H9 (cell line): ENCODE data around the gene ANGPT4. TPM values are rescaled to one million over a fixed set of nuclear protein-coding genes. Genes with fewer than 3 reads are reported as not detected.

Source experiments
- DNase-seq: peaks from one replicate; pipeline ENCODE4 v3.0.0-alpha.2; 2017
- H2AFZ ChIP-seq: one replicate; pipeline ENCODE4 v1.6.1; 2013; ENCODE audit warnings: mild to moderate bottlenecking, low read length, control low read depth, moderate library complexity
- H2AK5ac ChIP-seq: 2 replicates; pipeline ENCODE4 v1.6.1; 2013; ENCODE audit warnings: low read length, control low read depth, mixed read lengths; ENCODE audit not compliant: insufficient read length
- H2BK120ac ChIP-seq: one replicate; pipeline ENCODE4 v1.6.1; 2013; ENCODE audit warnings: low read depth, mild to moderate bottlenecking, low read length, control low read depth, inconsistent platforms; ENCODE audit not compliant: poor library complexity, severe bottlenecking
- H2BK12ac ChIP-seq: 2 replicates; pipeline ENCODE4 v1.6.1; 2013; ENCODE audit warnings: low read length, control low read depth, mixed read lengths, low read depth; ENCODE audit not compliant: insufficient read length
- H2BK15ac ChIP-seq: 2 replicates; pipeline ENCODE4 v1.6.1; 2013; ENCODE audit warnings: low read depth, low read length, control low read depth
- H2BK20ac ChIP-seq: one replicate; pipeline ENCODE4 v1.6.1; 2013; ENCODE audit warnings: low read depth, mild to moderate bottlenecking, low read length, control low read depth, inconsistent platforms; ENCODE audit not compliant: poor library complexity, severe bottlenecking
- H2BK5ac ChIP-seq: 2 replicates; pipeline ENCODE4 v1.6.1; 2013; ENCODE audit warnings: low read length, control low read depth, mixed read lengths; ENCODE audit not compliant: insufficient read length
- H3K14ac ChIP-seq: 2 replicates; pipeline ENCODE4 v1.6.1; 2013; ENCODE audit warnings: low read length, control low read depth; ENCODE audit not compliant: insufficient read depth
- H3K18ac ChIP-seq: 2 replicates; pipeline ENCODE4 v1.6.1; 2013; ENCODE audit warnings: low read depth, mild to moderate bottlenecking, mixed read lengths, low read length, control low read depth; ENCODE audit not compliant: insufficient read length
- H3K23ac ChIP-seq: 2 replicates; pipeline ENCODE4 v1.6.1; 2013; ENCODE audit warnings: low read length, control low read depth, mixed read lengths, low read depth; ENCODE audit not compliant: insufficient read length
- H3K23me2 ChIP-seq: 2 replicates; pipeline ENCODE4 v1.6.1; 2013; ENCODE audit warnings: low read depth, mild to moderate bottlenecking, mixed read lengths, low read length, control low read depth; ENCODE audit not compliant: insufficient read length, poor library complexity, severe bottlenecking
- H3K27ac ChIP-seq: 2 replicates; pipeline ENCODE4 v1.5.1; 2013; ENCODE audit warnings: low read length, control low read depth, mixed read lengths, low read depth; ENCODE audit not compliant: insufficient read length
- H3K27me3 ChIP-seq: 2 replicates; pipeline ENCODE4 v1.6.1; 2013; ENCODE audit warnings: low read length, control low read depth, inconsistent platforms; ENCODE audit not compliant: insufficient read depth
- H3K4ac ChIP-seq: 2 replicates; pipeline ENCODE4 v1.6.1; 2013; ENCODE audit warnings: low read depth, mild to moderate bottlenecking, control low read depth, inconsistent platforms, low read length, moderate library complexity
- H3K4me1 ChIP-seq: 2 replicates; pipeline ENCODE4 v1.6.1; 2013; ENCODE audit warnings: low read length, control low read depth, inconsistent platforms; ENCODE audit not compliant: insufficient read depth
- H3K4me2 ChIP-seq: 2 replicates; pipeline ENCODE4 v1.6.1; 2013; ENCODE audit warnings: low read length, control low read depth, mixed read lengths; ENCODE audit not compliant: insufficient read length, insufficient read depth
- H3K56ac ChIP-seq: 2 replicates; pipeline ENCODE4 v1.6.1; 2013; ENCODE audit warnings: low read depth, mild to moderate bottlenecking, mixed read lengths, low read length, control low read depth; ENCODE audit not compliant: insufficient read length
- H3K79me1 ChIP-seq: 2 replicates; pipeline ENCODE4 v1.6.1; 2013; ENCODE audit warnings: low read depth, mild to moderate bottlenecking, moderate library complexity, low read length, control low read depth, inconsistent platforms; ENCODE audit not compliant: insufficient read depth, poor library complexity, severe bottlenecking
- H3K79me2 ChIP-seq: 2 replicates; pipeline ENCODE4 v1.6.1; 2013; ENCODE audit warnings: low read length, control low read depth, inconsistent platforms; ENCODE audit not compliant: insufficient read depth
- H3K9ac ChIP-seq: 2 replicates; pipeline ENCODE4 v1.6.1; 2013; ENCODE audit warnings: low read length, control low read depth, mixed read lengths; ENCODE audit not compliant: insufficient read length; ENCODE audit errors: extremely low read depth
- H3K9me3 ChIP-seq: one replicate; pipeline ENCODE4 v1.6.1; 2013; ENCODE audit warnings: low read depth, low read length, inconsistent platforms; ENCODE audit not compliant: control insufficient read depth
- H3T11ph ChIP-seq: one replicate; pipeline ENCODE4 v1.6.1; 2013; ENCODE audit warnings: mild to moderate bottlenecking, low read length, control low read depth, inconsistent platforms
- H4K20me1 ChIP-seq: one replicate; pipeline ENCODE4 v1.6.1; 2013; ENCODE audit not compliant: control insufficient read depth, insufficient read length, insufficient read depth
- H4K5ac ChIP-seq: 2 replicates; pipeline ENCODE4 v1.6.1; 2013; ENCODE audit warnings: low read depth, mild to moderate bottlenecking, mixed read lengths, low read length, control low read depth; ENCODE audit not compliant: insufficient read length
- H4K8ac ChIP-seq: replicated peaks from 2 replicates; pipeline ENCODE4 v1.6.1; 2013; ENCODE audit warnings: low read length, control low read depth, mixed read lengths, low read depth; ENCODE audit not compliant: insufficient read length
- H4K91ac ChIP-seq: 2 replicates; pipeline ENCODE4 v1.6.1; 2013; ENCODE audit warnings: low read depth, mild to moderate bottlenecking, moderate library complexity, mixed read lengths, low read length, control low read depth; ENCODE audit not compliant: insufficient read length
- H3K27ac Mint-ChIP-seq, 3 experiments: 2 replicates in 2 of 3; 3 replicates in 1 of 3; pipeline ENCODE4 v1.8.0; 2020 to 2021; ENCODE audit warnings: mixed read lengths in 3 of 3, mild to moderate bottlenecking in 1 of 3, moderate library complexity in 1 of 3
- H3K27me3 Mint-ChIP-seq: 2 replicates; pipeline ENCODE4 v1.8.0; 2021; ENCODE audit warnings: low read depth, mild to moderate bottlenecking, moderate library complexity, mixed read lengths
- H3K36me3 Mint-ChIP-seq, 3 experiments: 2 replicates in 2 of 3; 3 replicates in 1 of 3; pipeline ENCODE4 v1.8.0; 2020 to 2021; ENCODE audit warnings: low read depth in 3 of 3, mixed read lengths in 3 of 3; ENCODE audit not compliant: insufficient read depth in 1 of 3
- H3K4me1 Mint-ChIP-seq, 2 experiments: 2 replicates each; pipeline ENCODE4 v1.8.0; 2020; ENCODE audit warnings: mixed read lengths in 2 of 2
- H3K4me3 Mint-ChIP-seq, 2 experiments: 2 replicates in 1 of 2; 3 replicates in 1 of 2; pipeline ENCODE4 v1.8.0; 2020 to 2021; ENCODE audit warnings: mild to moderate bottlenecking in 2 of 2, mixed read lengths in 2 of 2, moderate library complexity in 1 of 2
- H3K9me3 Mint-ChIP-seq, 2 experiments: 2 replicates in 1 of 2; 3 replicates in 1 of 2; pipeline ENCODE4 v1.8.0; 2020; ENCODE audit warnings: mild to moderate bottlenecking in 2 of 2, mixed read lengths in 2 of 2, moderate library complexity in 1 of 2
- CTCF ChIP-seq: fragments of 200-600 bp; sonication (generic); conservative IDR thresholded peaks from 3 replicates; pipeline ENCODE4 v1.8.0; 2021; ENCODE audit warnings: antibody characterized with exemption, mild to moderate bottlenecking
- WGBS: extraction: QIAGEN DNeasy Blood & Tissue Kit; methylation state at CpG from one replicate; pipeline ENCODE4 v1.1.7; 2013; ENCODE audit warnings: missing lambda C conversion rate, low lambda C conversion rate, mixed read lengths; ENCODE audit not compliant: insufficient read length; ENCODE audit errors: extremely low coverage; 5-methylcytosine and 5-hydroxymethylcytosine counted together
- total RNA-seq: library from RNA; stranded (reverse); gene quantifications from 2 replicates; pipeline ENCODE4 v1.2.1, GENCODE V29; 2021

Gene ANGPT4
- total RNA-seq, 1 experiment from 2014 or later = 0.11 TPM

- Mint-ChIP-seq H3K27me3 (peaks cover 12% of the 10 kb centered on the region), H3K4me3 (no peak overlapping the region), H3K4me1 (peaks cover 18 to 21% of the 10 kb centered on the region in 2 experiments), H3K9me3 (no peaks in the 10 kb centered on the region; a peak in 1 of 5 replicates), H3K36me3 (no peaks in the 10 kb centered on the region; a peak in 1 of 7 replicates), H3K27ac (no peak overlapping the region)
- H3K9ac ChIP-seq = no peak overlapping the region
- H2BK120ac ChIP-seq = no peak overlapping the region
- H4K20me1 ChIP-seq = no peaks in the 10 kb centered on the region
- H3K4ac ChIP-seq = no peak overlapping the region
- no peak for DNase-seq
- H3K4me2 ChIP-seq = no peak overlapping the region
- H3K79me1 ChIP-seq = no peaks in the 10 kb centered on the region
- H3K4me1 ChIP-seq = no peaks in the 10 kb centered on the region
- peaks cover 4% of the 10 kb centered on the region; the same call in 1 of the 2 replicates for H3K27me3 ChIP-seq
- no CpG with 5 or more reads among the region's 8 CpGs for WGBS
- H3T11ph ChIP-seq = no peak overlapping the region
- no peak overlapping the region for H2BK12ac ChIP-seq
- no peak overlapping the region for H2BK5ac ChIP-seq
- H2AK5ac ChIP-seq = no peak overlapping the region
- H4K8ac ChIP-seq = no peak overlapping the region
- H2AFZ ChIP-seq = no peak overlapping the region
- no peak overlapping the region for H2BK15ac ChIP-seq
- no peaks in the 10 kb centered on the region for H3K9me3 ChIP-seq
- H3K23me2 ChIP-seq = peaks cover 7% of the 10 kb centered on the region
- H3K79me2 ChIP-seq = no peaks in the 10 kb centered on the region
- no peak overlapping the region for H3K14ac ChIP-seq
- H4K91ac ChIP-seq = no peak overlapping the region
- H3K23ac ChIP-seq = no peak overlapping the region
- H3K56ac ChIP-seq = no peak overlapping the region
- H4K5ac ChIP-seq = no peak overlapping the region
- H2BK20ac ChIP-seq = no peak overlapping the region
- H3K18ac ChIP-seq = no peak overlapping the region
- no peak overlapping the region for H3K27ac ChIP-seq
- no peak for TF ChIP-seq CTCF
These were observed 86.1 kb downstream of the ANGPT4 start for GRCh38 chr20:830011-830521.
